Naive B cell (primary cell): ENCODE results near the gene FMR1. TPM values are rescaled to one million over a fixed set of nuclear protein-coding genes. Genes with fewer than 3 reads are reported as not detected.

Experiments
- ATAC-seq, 2 donors: fragments of 150-1000 bp; cut with Tn5 transposase; 2 replicates each; pipeline ENCODE4 v1.10.0; 2021; ENCODE audit warnings: low read depth in 2 of 2, mild to moderate bottlenecking in 2 of 2, moderate library complexity in 2 of 2
- DNase-seq: peaks from one replicate; pipeline ENCODE4 v3.0.0; 2022
- H3K27ac Mint-ChIP-seq, 6 donors: one replicate each; pipeline ENCODE4 v1.8.0; 2020 to 2022; ENCODE audit warnings: mild to moderate bottlenecking in 6 of 6, mixed read lengths in 6 of 6, moderate library complexity in 5 of 6, inconsistent platforms in 2 of 6
- H3K27me3 Mint-ChIP-seq, 3 donors: one replicate each; pipeline ENCODE4 v1.8.0; 2021 to 2022; ENCODE audit warnings: mixed read lengths in 3 of 3, mild to moderate bottlenecking in 1 of 3
- H3K36me3 Mint-ChIP-seq, 2 donors: one replicate each; pipeline ENCODE4 v1.8.0; 2020 to 2022; ENCODE audit warnings: mixed read lengths in 2 of 2, inconsistent platforms in 1 of 2, mild to moderate bottlenecking in 1 of 2
- H3K4me1 Mint-ChIP-seq, 3 donors: one replicate each; pipeline ENCODE4 v1.8.0; 2020 to 2022; ENCODE audit warnings: mixed read lengths in 3 of 3, inconsistent platforms in 1 of 3, mild to moderate bottlenecking in 1 of 3, moderate library complexity in 1 of 3
- H3K4me3 Mint-ChIP-seq, 8 donors: one replicate each; pipeline ENCODE4 v1.8.0; 2020 to 2022; ENCODE audit warnings: mild to moderate bottlenecking in 8 of 8, mixed read lengths in 8 of 8, moderate library complexity in 8 of 8, inconsistent platforms in 2 of 8
- H3K9me3 Mint-ChIP-seq, 7 donors: one replicate each; pipeline ENCODE4 v1.8.0; 2020 to 2022; ENCODE audit warnings: mixed read lengths in 7 of 7, mild to moderate bottlenecking in 5 of 7, inconsistent platforms in 2 of 7, moderate library complexity in 1 of 7
- polyA plus RNA-seq, 6 donors: library from polyadenylated mRNA; unstranded; fragments of 300-500 nt; fragmentation: Illumina TruSeq; gene quantifications; one replicate each; pipeline ENCODE4 v1.2.3, GENCODE V29; 2021; ENCODE audit warnings: low read depth in 6 of 6

Gene FMR1
- polyA plus RNA-seq, 6 donors from 2014 or later = 7.0 to 17.9 (median 12.5) TPM

DNA sequence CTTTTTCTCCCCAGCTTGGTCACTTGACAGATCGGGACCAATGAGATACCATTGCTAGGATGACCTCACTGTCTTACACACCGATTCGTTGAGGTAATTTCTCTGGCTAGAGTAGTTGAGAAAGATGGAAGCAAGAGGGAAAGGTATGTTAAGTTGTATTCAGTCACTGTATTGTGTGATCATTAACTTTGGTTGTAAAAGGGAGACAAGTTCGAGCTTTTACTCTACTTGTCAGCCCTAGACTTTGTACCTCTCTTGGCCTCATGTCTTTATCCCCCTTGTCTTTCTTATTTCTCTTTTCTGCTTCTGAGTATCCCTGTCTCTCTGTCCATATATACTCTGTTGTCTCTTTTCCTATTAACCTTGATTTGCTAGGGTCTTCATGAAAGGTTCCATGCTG lies 15.5 kb downstream of the FMR1 start:
- H3K4me3 Mint-ChIP-seq = no peak overlapping the region
- no peak for DNase-seq
- H3K9me3 Mint-ChIP-seq = no peaks in the 10 kb centered on the region
- H3K27me3 Mint-ChIP-seq = no peaks in the 10 kb centered on the region
- H3K27ac Mint-ChIP-seq = no peak overlapping the region
- no peak for ATAC-seq
- peaks cover 0 to 11% (median 4%) of the 10 kb centered on the region in 3 donors for H3K4me1 Mint-ChIP-seq
- H3K36me3 Mint-ChIP-seq = no peaks in the 10 kb centered on the region

DNA sequence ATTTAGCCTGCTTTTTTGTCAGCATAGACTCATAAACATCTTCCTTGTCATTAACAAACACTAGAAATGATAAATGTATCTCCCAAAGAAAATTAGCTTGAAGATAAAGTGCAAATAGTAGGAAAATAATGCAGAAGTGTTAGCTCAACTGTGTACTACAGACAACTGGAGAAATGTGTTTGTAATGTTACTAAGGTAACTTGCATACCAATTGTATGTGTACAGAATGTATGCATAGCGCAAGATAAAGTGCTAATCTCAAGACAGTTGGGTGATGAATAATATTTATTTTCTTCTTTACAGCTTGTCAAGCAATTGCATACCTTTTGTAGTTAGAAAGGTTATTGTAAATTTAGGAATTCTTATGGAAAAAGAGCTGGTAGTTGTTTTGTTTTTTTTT lies 22.1 kb downstream of the FMR1 start:
- Mint-ChIP-seq H3K9me3 (no peaks in the 10 kb centered on the region), H3K27ac (no peak overlapping the region), H3K4me1 (peaks cover 0 to 4% (median 0%) of the 10 kb centered on the region in 3 donors), H3K36me3 (no peaks in the 10 kb centered on the region), H3K27me3 (no peaks in the 10 kb centered on the region), H3K4me3 (no peak overlapping the region)
- ATAC-seq = no peak
- DNase-seq = no peak

DNA sequence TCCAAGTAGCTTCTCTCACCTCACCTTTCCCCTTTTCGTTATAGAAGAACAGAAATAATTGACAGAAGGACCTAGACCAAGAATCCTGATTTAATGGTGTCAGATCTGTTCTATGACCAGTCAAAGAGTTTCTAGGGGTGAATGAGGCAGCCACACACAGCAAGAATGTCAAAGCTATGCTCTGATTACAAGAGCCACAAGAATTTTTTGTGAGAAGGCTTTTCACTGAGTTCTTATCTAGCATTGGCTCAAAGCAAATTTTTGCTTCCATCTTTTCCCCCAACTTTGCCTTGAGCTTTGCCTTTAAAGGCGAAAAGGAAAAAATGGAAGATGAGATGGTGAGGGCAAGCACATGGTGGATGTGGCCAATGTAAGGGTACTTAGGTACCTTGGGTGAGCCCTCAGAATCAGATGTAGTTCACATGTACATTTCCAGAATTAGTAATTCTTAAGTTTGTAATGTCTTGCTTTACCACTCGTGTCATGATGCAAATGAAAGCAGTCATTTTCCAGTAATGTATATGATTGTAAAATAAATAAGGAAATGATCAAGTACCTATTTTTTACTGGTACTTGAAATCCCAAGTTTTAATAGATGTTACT lies 23.5 kb downstream of the FMR1 start:
- no peak overlapping the region for H3K4me3 Mint-ChIP-seq
- no peaks in the 10 kb centered on the region for H3K9me3 Mint-ChIP-seq
- H3K27ac Mint-ChIP-seq = no peak overlapping the region
- no peaks in the 10 kb centered on the region for H3K36me3 Mint-ChIP-seq
- ATAC-seq = no peak
- no peaks in the 10 kb centered on the region for H3K4me1 Mint-ChIP-seq
- no peaks in the 10 kb centered on the region for H3K27me3 Mint-ChIP-seq
- DNase-seq = no peak

DNA sequence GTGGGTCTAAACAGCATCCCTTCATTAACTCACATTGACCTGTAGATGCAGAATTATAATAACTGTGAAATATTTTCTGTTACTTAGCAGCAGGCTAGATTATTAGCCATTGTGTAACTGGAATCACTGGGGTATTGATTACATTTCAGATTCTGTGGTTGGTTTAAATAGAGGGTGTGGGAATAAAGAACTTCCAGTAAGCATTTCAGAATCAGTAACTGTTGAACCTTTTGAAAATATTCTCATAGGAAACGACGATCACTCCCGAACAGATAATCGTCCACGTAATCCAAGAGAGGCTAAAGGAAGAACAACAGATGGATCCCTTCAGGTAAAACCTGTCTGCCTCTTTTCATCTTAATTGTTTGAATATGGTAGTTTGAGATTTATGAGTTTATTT lies 33.6 kb downstream of the FMR1 start:
- Mint-ChIP-seq H3K4me1 (no peaks in the 10 kb centered on the region), H3K36me3 (peaks cover 6 to 9% of the 10 kb centered on the region in 2 donors)
- no peak for ATAC-seq

DNA sequence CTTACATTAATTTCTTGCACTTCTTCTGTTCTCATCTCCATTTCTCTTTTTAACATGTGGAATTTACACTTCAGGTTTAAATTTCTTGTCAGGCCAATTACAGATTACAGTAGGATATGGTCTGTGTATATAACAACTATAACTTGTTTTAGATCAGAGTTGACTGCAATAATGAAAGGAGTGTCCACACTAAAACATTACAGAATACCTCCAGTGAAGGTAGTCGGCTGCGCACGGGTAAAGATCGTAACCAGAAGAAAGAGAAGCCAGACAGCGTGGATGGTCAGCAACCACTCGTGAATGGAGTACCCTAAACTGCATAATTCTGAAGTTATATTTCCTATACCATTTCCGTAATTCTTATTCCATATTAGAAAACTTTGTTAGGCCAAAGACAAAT lies 36.8 kb downstream of the FMR1 start:
- Mint-ChIP-seq H3K27ac (no peak overlapping the region), H3K27me3 (no peaks in the 10 kb centered on the region), H3K4me1 (no peaks in the 10 kb centered on the region), H3K9me3 (no peaks in the 10 kb centered on the region), H3K36me3 (peaks cover 3 to 6% of the 10 kb centered on the region in 2 donors), H3K4me3 (no peak overlapping the region)
- DNase-seq (no peak), ATAC-seq (no peak)

More for the DNA sequence above, 33.6 kb downstream of the FMR1 start:
- Mint-ChIP-seq H3K27ac (no peak overlapping the region), H3K4me3 (no peak overlapping the region), H3K9me3 (no peaks in the 10 kb centered on the region), H3K27me3 (no peaks in the 10 kb centered on the region)
- no peak for DNase-seq

DNA sequence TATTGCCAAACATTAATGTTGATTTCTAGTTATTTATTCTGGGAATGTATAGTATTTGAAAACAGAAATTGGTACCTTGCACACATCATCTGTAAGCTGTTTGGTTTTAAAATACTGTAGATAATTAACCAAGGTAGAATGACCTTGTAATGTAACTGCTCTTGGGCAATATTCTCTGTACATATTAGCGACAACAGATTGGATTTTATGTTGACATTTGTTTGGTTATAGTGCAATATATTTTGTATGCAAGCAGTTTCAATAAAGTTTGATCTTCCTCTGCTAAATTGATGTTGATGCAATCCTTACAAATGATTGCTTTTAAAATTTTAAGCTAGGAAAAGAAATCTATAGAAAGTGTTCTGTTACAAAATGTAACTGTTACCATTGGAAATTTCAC lies 38.6 kb downstream of the FMR1 start:
- H3K4me1 Mint-ChIP-seq = no peaks in the 10 kb centered on the region
- H3K27me3 Mint-ChIP-seq = no peaks in the 10 kb centered on the region
- ATAC-seq (no peak), DNase-seq (no peak)
- no peak overlapping the region for H3K4me3 Mint-ChIP-seq
- peaks cover 0 to 3% of the 10 kb centered on the region in 2 donors for H3K36me3 Mint-ChIP-seq
- H3K27ac Mint-ChIP-seq = no peak overlapping the region
- no peaks in the 10 kb centered on the region for H3K9me3 Mint-ChIP-seq

DNA sequence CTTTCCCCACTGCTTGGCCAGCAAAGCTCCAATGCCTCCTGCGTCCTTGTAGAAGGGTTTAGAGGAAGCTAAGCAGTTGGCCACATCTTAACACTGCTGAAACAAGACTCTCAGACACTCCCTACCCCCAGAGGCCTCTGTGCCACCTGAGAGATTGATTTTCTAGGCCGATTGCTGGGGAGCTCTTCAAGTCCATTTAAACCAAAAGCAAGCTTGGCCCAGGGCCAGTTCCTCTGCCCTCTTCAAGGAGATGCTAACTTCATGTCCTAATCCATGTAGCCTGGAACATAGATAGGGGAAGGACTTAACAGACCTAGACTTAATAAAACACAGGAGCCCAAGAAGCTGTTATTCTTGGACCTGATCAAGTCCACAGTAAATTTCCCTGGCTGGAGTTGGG lies 42.3 kb downstream of the FMR1 start:
- no peaks in the 10 kb centered on the region for H3K36me3 Mint-ChIP-seq
- peaks cover 0 to 4% (median 0%) of the 10 kb centered on the region in 7 donors for H3K9me3 Mint-ChIP-seq
- H3K27me3 Mint-ChIP-seq = no peaks in the 10 kb centered on the region
- no peak for DNase-seq
- H3K4me3 Mint-ChIP-seq = no peak overlapping the region
- no peak overlapping the region for H3K27ac Mint-ChIP-seq
- no peaks in the 10 kb centered on the region for H3K4me1 Mint-ChIP-seq
- no peak for ATAC-seq

DNA sequence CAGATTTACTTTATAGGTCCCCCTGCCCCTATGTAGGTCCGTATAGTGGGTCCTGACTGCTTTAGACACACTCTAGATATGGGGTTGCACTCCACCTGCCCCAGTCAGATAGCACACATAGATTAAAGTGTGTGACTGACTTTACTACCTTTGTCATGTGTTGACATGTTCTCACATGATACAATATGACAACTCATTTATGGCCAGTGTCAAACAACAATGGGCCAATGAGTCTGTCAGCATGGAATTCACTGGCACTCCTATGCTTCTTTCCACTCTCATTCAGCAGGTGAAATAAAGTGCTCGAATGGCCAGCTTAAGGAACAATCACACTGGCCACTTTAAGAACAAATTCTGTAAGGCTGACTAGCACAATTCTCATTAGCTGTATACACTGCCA lies 45.6 kb downstream of the FMR1 start:
- no peak overlapping the region for H3K27ac Mint-ChIP-seq
- H3K9me3 Mint-ChIP-seq = peaks cover 0 to 8% (median 0%) of the 10 kb centered on the region in 7 donors
- no peaks in the 10 kb centered on the region for H3K4me1 Mint-ChIP-seq
- ATAC-seq = no peak
- no peak overlapping the region for H3K4me3 Mint-ChIP-seq
- peaks cover 0 to 7% of the 10 kb centered on the region in 2 donors for H3K36me3 Mint-ChIP-seq
- H3K27me3 Mint-ChIP-seq = peaks cover 0 to 7% (median 6%) of the 10 kb centered on the region in 3 donors
- no peak for DNase-seq

DNA sequence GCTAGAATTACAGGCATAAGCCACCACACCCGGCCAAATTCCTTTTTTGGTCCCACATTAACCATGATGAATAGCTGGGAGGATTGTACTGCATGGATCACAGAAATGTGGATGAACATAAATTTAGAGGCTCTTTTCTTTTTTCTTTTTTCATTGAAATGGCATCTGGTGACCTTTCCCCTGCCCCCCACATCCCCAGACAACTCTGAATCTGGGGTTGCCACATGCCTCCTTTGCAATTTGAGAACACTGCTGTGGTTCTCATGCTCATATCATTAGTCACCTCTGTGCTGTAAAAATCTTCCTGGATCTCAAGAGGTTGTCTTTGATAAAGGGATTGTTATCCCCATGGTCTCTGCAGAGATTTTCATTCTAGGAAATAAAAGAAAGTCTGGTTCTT lies 46.6 kb downstream of the FMR1 start:
- no peak for ATAC-seq
- DNase-seq = no peak
- no peaks in the 10 kb centered on the region for H3K4me1 Mint-ChIP-seq
- peaks cover 0 to 8% (median 0%) of the 10 kb centered on the region in 7 donors for H3K9me3 Mint-ChIP-seq
- peaks cover 0 to 7% of the 10 kb centered on the region in 2 donors for H3K36me3 Mint-ChIP-seq
- H3K27ac Mint-ChIP-seq = no peak overlapping the region
- H3K4me3 Mint-ChIP-seq = no peak overlapping the region
- H3K27me3 Mint-ChIP-seq = peaks cover 0 to 7% (median 6%) of the 10 kb centered on the region in 3 donors

DNA sequence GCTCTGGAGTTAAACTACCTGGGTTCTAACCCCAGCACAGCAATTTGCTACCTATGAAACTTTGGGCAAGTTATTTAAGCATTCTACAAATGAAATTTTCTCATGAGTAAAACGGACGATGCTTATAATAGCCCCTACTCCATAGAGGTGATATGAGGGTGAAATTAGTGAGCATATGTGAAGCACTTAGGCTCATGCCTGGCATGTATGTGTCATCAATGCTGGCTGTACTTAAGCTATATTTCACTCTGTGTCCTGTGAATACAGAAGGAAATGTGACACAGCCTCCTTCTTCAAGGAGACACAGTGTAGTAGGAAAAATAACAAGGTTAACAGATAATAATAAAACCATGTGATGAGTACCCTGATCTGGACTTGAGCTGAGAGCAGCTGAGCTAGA lies 49.0 kb downstream of the FMR1 start:
- DNase-seq = no peak
- ATAC-seq = no peak
- peaks cover 0 to 10% (median 0%) of the 10 kb centered on the region in 7 donors for H3K9me3 Mint-ChIP-seq
- no peak overlapping the region for H3K4me3 Mint-ChIP-seq
- H3K4me1 Mint-ChIP-seq = no peaks in the 10 kb centered on the region
- peaks cover 0 to 13% (median 10%) of the 10 kb centered on the region in 3 donors for H3K27me3 Mint-ChIP-seq
- peaks cover 0 to 7% of the 10 kb centered on the region in 2 donors for H3K36me3 Mint-ChIP-seq
- no peak overlapping the region for H3K27ac Mint-ChIP-seq

DNA sequence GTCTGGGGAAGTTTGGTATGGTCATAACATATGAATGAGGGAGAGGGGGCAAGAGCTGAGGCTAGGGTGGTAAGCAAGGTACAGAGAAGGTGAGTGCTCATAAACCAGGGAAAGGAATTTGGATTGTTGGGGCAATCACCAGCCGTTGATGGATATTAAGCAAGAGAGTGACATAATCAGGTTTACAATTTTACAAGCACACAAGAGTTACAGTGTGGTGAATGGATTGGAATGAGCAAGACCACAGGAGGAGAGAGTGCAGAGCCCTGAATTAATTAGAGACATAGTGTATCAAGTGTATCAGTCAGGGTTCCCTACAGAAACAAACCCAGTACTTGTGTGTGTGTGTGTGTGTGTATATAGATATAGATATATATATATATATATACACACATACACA lies 50.8 kb downstream of the FMR1 start:
- no peak for DNase-seq
- ATAC-seq = no peak
- Mint-ChIP-seq H3K27me3 (peaks cover 0 to 15% (median 13%) of the 10 kb centered on the region in 3 donors), H3K4me3 (no peak overlapping the region), H3K36me3 (peaks cover 0 to 7% of the 10 kb centered on the region in 2 donors), H3K9me3 (peaks cover 0 to 12% (median 0%) of the 10 kb centered on the region in 7 donors), H3K27ac (no peak overlapping the region), H3K4me1 (no peaks in the 10 kb centered on the region)

DNA sequence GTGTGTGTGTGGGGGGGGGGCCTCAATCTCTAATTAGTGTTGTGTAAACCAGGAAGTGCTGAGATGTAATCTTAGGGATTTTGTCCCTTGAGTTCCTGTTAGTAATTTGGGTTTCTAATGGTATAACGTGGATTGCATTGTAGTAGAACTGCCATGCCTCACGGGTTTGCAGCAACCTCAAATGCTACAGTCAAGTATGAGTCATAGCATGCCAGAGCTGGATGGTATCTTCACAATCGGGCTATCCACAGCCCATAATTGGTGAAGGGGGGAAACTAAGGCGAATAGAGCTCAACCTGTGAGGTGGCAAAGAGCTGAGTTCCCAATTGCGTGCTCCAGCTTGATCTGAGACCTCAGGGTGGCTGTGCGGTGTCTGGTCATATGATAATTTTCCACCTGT lies 67.2 kb downstream of the FMR1 start:
- Mint-ChIP-seq H3K36me3 (no peaks in the 10 kb centered on the region), H3K4me3 (no peak overlapping the region), H3K4me1 (no peaks in the 10 kb centered on the region), H3K27me3 (no peaks in the 10 kb centered on the region), H3K9me3 (peaks cover 0 to 7% (median 0%) of the 10 kb centered on the region in 7 donors), H3K27ac (no peak overlapping the region)
- DNase-seq (no peak), ATAC-seq (no peak)

DNA sequence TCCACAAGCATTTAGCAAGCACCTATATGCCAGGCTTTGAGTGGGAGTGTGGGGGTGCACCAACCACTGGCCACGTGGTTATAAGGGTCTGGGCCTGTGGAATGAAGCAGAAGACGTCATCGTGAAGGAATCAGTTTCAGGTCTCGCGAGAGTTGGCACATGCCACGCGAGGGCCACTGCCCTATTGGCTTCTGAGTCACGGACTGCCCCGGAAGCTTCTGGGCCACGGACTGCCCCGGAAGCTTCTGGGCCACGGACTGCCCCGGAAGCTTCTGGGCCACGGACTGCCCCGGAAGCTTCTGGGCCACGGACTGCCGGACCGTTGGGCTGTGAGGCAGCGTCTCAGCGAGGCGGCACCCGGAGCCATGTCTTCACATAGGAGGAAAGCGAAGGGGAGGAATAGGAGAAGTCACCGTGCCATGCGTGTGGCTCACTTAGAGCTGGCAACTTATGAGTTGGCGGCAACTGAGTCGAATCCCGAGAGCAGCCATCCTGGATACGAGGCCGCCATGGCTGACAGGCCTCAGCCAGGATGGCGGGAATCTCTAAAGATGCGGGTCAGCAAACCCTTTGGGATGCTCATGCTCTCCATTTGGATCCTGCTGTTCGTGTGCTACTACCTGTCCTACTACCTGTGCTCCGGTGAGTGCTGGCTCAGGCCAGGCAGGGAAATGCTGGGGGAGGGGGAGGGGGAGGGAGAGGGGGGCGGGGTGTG lies 69.5 kb downstream of the FMR1 start, which contains the start of gene FMR1NB:
Gene FMR1NB (plus strand): TSS at position 300 of the 715 bp plus-strand sequence. CDS start 66 bp downstream, at position 366.
- ATAC-seq (no peak), DNase-seq (no peak)
- no peaks in the 10 kb centered on the region for H3K4me1 Mint-ChIP-seq
- no peaks in the 10 kb centered on the region for H3K27me3 Mint-ChIP-seq
- no peak within 1 kb of the TSS for H3K4me3 Mint-ChIP-seq
- H3K9me3 Mint-ChIP-seq = peaks cover 0 to 9% (median 0%) of the 10 kb centered on the region in 7 donors
- H3K36me3 Mint-ChIP-seq = no peaks in the 10 kb centered on the region
- no peak within 1 kb of the TSS for H3K27ac Mint-ChIP-seq
